Panc1 (cell line): ENCODE results near the gene ZNF329. TPM values are rescaled to one million over a fixed set of nuclear protein-coding genes. Genes with fewer than 3 reads are reported as not detected.

Experiments
- ATAC-seq: fragments of 200-7000 bp; cut with Tn5 transposase; 2 replicates; pipeline ENCODE4 v1.9.1; 2020; ENCODE audit warnings: mild to moderate bottlenecking, moderate library complexity
- BruUV-seq: library from RNA; stranded (reverse); fragments of 400-500 nt; replicated peaks from 2 replicates; lab custom pipeline; 2021; lab: Mats Ljungman, UMichigan
- CTCF ChIA-PET: fragments of 300-600 bp; sonication (Branson Sonifier 250); formaldehyde crosslinking; loops from one replicate; lab custom pipeline; 2022; ENCODE audit warnings: antibody characterized with exemption; lab: Charles Lee
- POLR2A ChIA-PET: fragments of 300-600 bp; sonication (Branson Sonifier 250); formaldehyde crosslinking; loops from one replicate; lab custom pipeline; 2022; ENCODE audit warnings: antibody characterized with exemption; lab: Charles Lee
- DNase-seq: peaks from one replicate; pipeline ENCODE4 v3.0.0-alpha.2; 2010; ENCODE audit warnings: low read depth, low spot score
- H3K27ac ChIP-seq: 2 replicates; pipeline ENCODE4 v1.5.1; 2011; ENCODE audit warnings: mild to moderate bottlenecking, low read length, inconsistent platforms
- H3K27me3 ChIP-seq: fragments of 200-500 bp; sonication (Bioruptor generic); 2 replicates; pipeline ENCODE4 v1.6.0; 2014; ENCODE audit warnings: low read length, inconsistent platforms; ENCODE audit not compliant: control insufficient read depth, insufficient read depth
- H3K36me3 ChIP-seq: fragments of 200-500 bp; sonication (Bioruptor generic); 2 replicates; pipeline ENCODE4 v1.5.1; 2014; ENCODE audit warnings: inconsistent platforms, mild to moderate bottlenecking, low read length, moderate library complexity; ENCODE audit not compliant: control insufficient read depth, insufficient read depth
- H3K4me1 ChIP-seq: 2 replicates; pipeline ENCODE4 v1.5.1; 2011; ENCODE audit warnings: inconsistent platforms, mild to moderate bottlenecking, low read length, moderate library complexity; ENCODE audit not compliant: control insufficient read depth, insufficient read depth
- H3K4me3 ChIP-seq, 2 experiments: 2 replicates each; pipeline ENCODE4 v1.5.1; 2011 to 2012; ENCODE audit warnings: low read depth in 2 of 2, low read length in 2 of 2, mild to moderate bottlenecking in 2 of 2, inconsistent platforms in 1 of 2, moderate library complexity in 1 of 2
- H3K9me3 ChIP-seq: fragments of 200-500 bp; sonication (Bioruptor generic); 2 replicates; pipeline ENCODE4 v1.5.1; 2014; ENCODE audit warnings: low read depth, mild to moderate bottlenecking, inconsistent platforms, low read length, moderate library complexity; ENCODE audit not compliant: control insufficient read depth, insufficient read depth
- CTCF ChIP-seq: fragments of 450-650 bp; IDR thresholded peaks from 2 replicates; pipeline ENCODE4 v1.5.1; 2017; ENCODE audit warnings: mild to moderate bottlenecking
- POLR2AphosphoS5 ChIP-seq: IDR thresholded peaks from 2 replicates; pipeline ENCODE4 v1.6.1; 2012; ENCODE audit warnings: mild to moderate bottlenecking, low read depth, low read length, moderate library complexity
- REST ChIP-seq, 2 experiments: IDR thresholded peaks; 2 replicates each; pipeline ENCODE4 v1.6.1; 2011 to 2012; ENCODE audit warnings: low read depth in 2 of 2, control low read depth in 1 of 2, low read length in 1 of 2, mild to moderate bottlenecking in 1 of 2, moderate library complexity in 1 of 2; ENCODE audit not compliant: insufficient read depth in 1 of 2
- SIN3A ChIP-seq: IDR thresholded peaks from 2 replicates; pipeline ENCODE4 v1.6.1; 2012; ENCODE audit warnings: low read depth, mild to moderate bottlenecking, low read length, moderate library complexity, borderline replicate concordance; ENCODE audit not compliant: insufficient read depth
- TCF7L2 ChIP-seq: IDR thresholded peaks from 2 replicates; pipeline ENCODE4 v1.6.1; 2011; ENCODE audit warnings: mild to moderate bottlenecking, low read depth, low read length, inconsistent platforms
- in situ Hi-C: cut with HindIII; loops from 2 replicates; pipeline ENCODE4 v1.10.0; 2016; ENCODE audit warnings: low sequenced_read_pairs, low pct_unique_long_range_greater_than_20kb
- intact Hi-C: fragments of 100-400 bp; cut with micrococcal nuclease; formaldehyde crosslinking; loops from one replicate; pipeline ENCODE4 v1.10.0; 2022; ENCODE audit not compliant: unreplicated experiment
- total RNA-seq: library from RNA; stranded (reverse); gene quantifications from one replicate; pipeline ENCODE4 v1.2.1, GENCODE V29; 2021; ENCODE audit not compliant: unreplicated experiment

ZNF329 gene
- total RNA-seq, 1 experiment from 2014 or later: 12.2 TPM

GRCh38 chr19:58083021-58083420 lies 67.6 kb downstream of the ZNF329 start:
- no TSS peak for BruUV-seq
- Histone ChIP-seq H3K4me1 (no peaks in the 10 kb centered on the region), H3K4me3 (no peak overlapping the region), H3K36me3 (no peaks in the 10 kb centered on the region), H3K27ac (no peak overlapping the region), H3K27me3 (no peaks in the 10 kb centered on the region), H3K9me3 (peaks cover 7% of the 10 kb centered on the region; the same call in 1 of the 2 replicates)
- in situ Hi-C loops: no loop called here
- DNase-seq (no peak), ATAC-seq (no peak)
- ChIA-PET POLR2A (no interaction called here), CTCF (no interaction called here)
- intact Hi-C loops: no loop called here
- TF ChIP-seq SIN3A (no peak), TCF7L2 (no peak), CTCF (no peak), POLR2AphosphoS5 (no peak), REST (IDR thresholded peaks at IDR 0.05; ENCODE audit: insufficient read depth in 1 of 2, low read depth in 2 of 2, low read length in 1 of 2) (no peak)

GRCh38 chr19:58079792-58080191 lies 70.8 kb downstream of the ZNF329 start:
- H3K4me3 ChIP-seq: no peak overlapping the region
- CTCF ChIA-PET: no interaction called here
- no TSS peak for BruUV-seq
- ATAC-seq: no peak
- POLR2A ChIA-PET: no interaction called here
- intact Hi-C loops: no loop called here
- H3K36me3 ChIP-seq: no peaks in the 10 kb centered on the region
- no peaks in the 10 kb centered on the region for H3K27me3 ChIP-seq
- H3K27ac ChIP-seq: no peak overlapping the region
- in situ Hi-C loops: no loop called here
- TF ChIP-seq POLR2AphosphoS5 (no peak), SIN3A (no peak), TCF7L2 (no peak), CTCF (no peak), REST (IDR thresholded peaks at IDR 0.05; ENCODE audit: insufficient read depth in 1 of 2, low read depth in 2 of 2, low read length in 1 of 2) (no peak)
- H3K4me1 ChIP-seq: no peaks in the 10 kb centered on the region
- no peak for DNase-seq
- H3K9me3 ChIP-seq: peaks cover 5% of the 10 kb centered on the region; the same call in 1 of the 2 replicates
